GM13977 (cell line): ENCODE data around the gene GNB1.
"Not testable (repeated sequence)": the region's sequence is repeated elsewhere in the genome, so short reads cannot be mapped to it uniquely, and the experiment has no call there.

Experiments
- DNase-seq: peaks from one replicate; pipeline ENCODE4 v3.0.0; 2012; ENCODE audit warnings: low spot score
- CTCF ChIP-seq: IDR thresholded peaks from 2 replicates; pipeline ENCODE4 v1.5.1; 2012; ENCODE audit warnings: mild to moderate bottlenecking, control low read depth; ENCODE audit not compliant: insufficient read depth; ENCODE audit errors: extremely low read depth, missing control alignments
- in situ Hi-C: fragments of 300-500 bp; cut with MboI; formaldehyde crosslinking; loops from one replicate; pipeline ENCODE4 v1.12.0; 2022; ENCODE audit warnings: low sequenced_read_pairs, low pct_unique_long_range_greater_than_20kb, mixed read lengths, inconsistent platforms; ENCODE audit not compliant: unreplicated experiment

GNB1 gene

GRCh38 chr1:1755852-1756251 lies 135.0 kb downstream of the GNB1 start:
- no peak for DNase-seq
- in situ Hi-C loops = no loop called here
- no peak for TF ChIP-seq CTCF

- no peak for DNase-seq
- in situ Hi-C loops = no loop called here
- TF ChIP-seq CTCF = no peak
Observed at GRCh38 chr1:1755426-1755825, 135.5 kb downstream of the GNB1 start.

- TF ChIP-seq CTCF = no peak
- in situ Hi-C loops = no loop called here
- peak; percentile 36 for DNase-seq
Observed at GRCh38 chr1:1754051-1754815, 136.7 kb downstream of the GNB1 start.

GRCh38 chr1:1753607-1754005 lies 137.3 kb downstream of the GNB1 start:
- in situ Hi-C loops = no loop called here
- TF ChIP-seq CTCF = no peak
- DNase-seq = no peak

GRCh38 chr1:1752636-1753606 lies 138.0 kb downstream of the GNB1 start:
- in situ Hi-C loops = no loop called here
- DNase-seq = peak; percentile 31
- no peak for TF ChIP-seq CTCF

- DNase-seq = no peak
- no peak for TF ChIP-seq CTCF
- in situ Hi-C loops = no loop called here
Observed at GRCh38 chr1:1752190-1752589, 138.7 kb downstream of the GNB1 start.

- in situ Hi-C loops = not testable (repeated sequence)
- peak; percentile 5 for DNase-seq
Observed at GRCh38 chr1:1749941-1750340, 140.9 kb downstream of the GNB1 start.
